RWPE2 (cell line): ENCODE measurements around the gene ZKSCAN3.

Source experiments
- ATAC-seq: fragments of 200-7000 bp; cut with Tn5 transposase; 3 replicates; pipeline ENCODE4 v1.9.1; 2021; ENCODE audit warnings: low read depth
- DNase-seq: peaks from one replicate; pipeline ENCODE4 v3.0.0-alpha.2; 2020; ENCODE audit warnings: low spot score
- H3K27ac ChIP-seq: fragments of 450-650 bp; 2 replicates; pipeline ENCODE4 v1.5.1; 2017; ENCODE audit warnings: mild to moderate bottlenecking; ENCODE audit not compliant: poor library complexity, severe bottlenecking
- H3K27me3 ChIP-seq: fragments of 250-450 bp; sonication (Bioruptor Pico); 2 replicates; pipeline ENCODE4 v1.5.1; 2021; ENCODE audit warnings: mild to moderate bottlenecking, moderate library complexity; ENCODE audit not compliant: insufficient read depth, poor library complexity, severe bottlenecking
- H3K36me3 ChIP-seq: fragments of 250-450 bp; sonication (Bioruptor Pico); 2 replicates; pipeline ENCODE4 v1.5.1; 2020; ENCODE audit warnings: low read depth, mild to moderate bottlenecking, moderate library complexity
- H3K4me1 ChIP-seq: fragments of 250-450 bp; sonication (Bioruptor Pico); 2 replicates; pipeline ENCODE4 v1.5.1; 2021; ENCODE audit warnings: mild to moderate bottlenecking, moderate library complexity; ENCODE audit not compliant: insufficient read depth, poor library complexity, severe bottlenecking
- H3K4me3 ChIP-seq: fragments of 250-450 bp; sonication (Bioruptor Pico); 2 replicates; pipeline ENCODE4 v1.5.1; 2021; ENCODE audit warnings: mild to moderate bottlenecking, moderate library complexity; ENCODE audit not compliant: severe bottlenecking
- H3K9me3 ChIP-seq: fragments of 250-450 bp; sonication (Bioruptor Pico); 2 replicates; pipeline ENCODE4 v1.5.1; 2021; ENCODE audit warnings: mild to moderate bottlenecking, moderate library complexity; ENCODE audit not compliant: severe bottlenecking
- TF ChIP-seq, protein P1 (sequence below): fragments of 450-650 bp; IDR thresholded peaks from one replicate; pipeline ENCODE4 v1.5.1; 2017; ENCODE audit warnings: mild to moderate bottlenecking, moderate library complexity; ENCODE audit not compliant: poor library complexity, severe bottlenecking

The ZKSCAN3 gene

DNA sequence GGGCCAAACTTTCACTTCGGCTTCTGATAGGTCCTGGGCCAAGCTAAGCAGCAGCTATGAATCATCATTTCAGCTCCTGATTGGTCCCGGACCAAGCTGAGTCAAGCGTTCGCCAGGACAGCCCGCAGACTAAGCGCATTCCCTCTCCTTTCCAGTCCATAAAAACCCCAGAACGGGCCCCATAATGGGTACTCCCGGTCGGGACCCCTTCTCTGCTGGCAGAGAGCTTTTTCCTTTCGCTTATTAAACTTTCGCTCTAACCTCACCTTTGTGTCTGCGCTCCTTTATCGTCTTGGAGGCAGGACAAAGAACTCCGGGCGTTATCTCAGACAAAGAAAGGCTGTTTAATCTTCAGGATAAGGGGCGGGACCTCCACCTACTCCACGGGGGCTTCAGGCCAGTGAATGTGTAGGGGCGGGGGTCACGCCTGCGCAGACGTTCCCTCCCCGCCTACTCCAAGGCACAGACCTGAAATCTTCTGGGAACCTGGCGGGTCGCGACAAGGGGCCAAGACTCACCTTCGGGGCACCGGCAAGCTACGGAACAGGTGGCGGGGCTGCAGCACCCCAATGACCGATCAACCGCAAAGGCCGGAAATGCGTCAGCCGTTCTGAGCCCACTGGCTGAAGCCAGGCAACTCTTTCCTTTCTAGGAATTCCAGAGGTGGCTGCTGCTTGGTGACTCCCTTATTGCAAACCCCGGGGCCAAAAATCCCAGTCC is 14.0 kb upstream of the ZKSCAN3 start, which contains the start of gene ZSCAN31:
TSS of gene ZSCAN31 (minus strand) at position 585 of the 720 bp plus-strand sequence. CDS start 6,465 bp downstream, outside the sequence.
- Histone ChIP-seq H3K9me3 (no peaks in the 10 kb centered on the region), H3K4me1 (peaks cover 4% of the 10 kb centered on the region), H3K4me3 (peak within 1 kb of the TSS; percentile 44), H3K27ac (peak within 1 kb of the TSS; percentile 66), H3K27me3 (no peaks in the 10 kb centered on the region), H3K36me3 (no peaks in the 10 kb centered on the region)
- DNase-seq, result peak; percentile 94
- TF ChIP-seq, protein P1, sequence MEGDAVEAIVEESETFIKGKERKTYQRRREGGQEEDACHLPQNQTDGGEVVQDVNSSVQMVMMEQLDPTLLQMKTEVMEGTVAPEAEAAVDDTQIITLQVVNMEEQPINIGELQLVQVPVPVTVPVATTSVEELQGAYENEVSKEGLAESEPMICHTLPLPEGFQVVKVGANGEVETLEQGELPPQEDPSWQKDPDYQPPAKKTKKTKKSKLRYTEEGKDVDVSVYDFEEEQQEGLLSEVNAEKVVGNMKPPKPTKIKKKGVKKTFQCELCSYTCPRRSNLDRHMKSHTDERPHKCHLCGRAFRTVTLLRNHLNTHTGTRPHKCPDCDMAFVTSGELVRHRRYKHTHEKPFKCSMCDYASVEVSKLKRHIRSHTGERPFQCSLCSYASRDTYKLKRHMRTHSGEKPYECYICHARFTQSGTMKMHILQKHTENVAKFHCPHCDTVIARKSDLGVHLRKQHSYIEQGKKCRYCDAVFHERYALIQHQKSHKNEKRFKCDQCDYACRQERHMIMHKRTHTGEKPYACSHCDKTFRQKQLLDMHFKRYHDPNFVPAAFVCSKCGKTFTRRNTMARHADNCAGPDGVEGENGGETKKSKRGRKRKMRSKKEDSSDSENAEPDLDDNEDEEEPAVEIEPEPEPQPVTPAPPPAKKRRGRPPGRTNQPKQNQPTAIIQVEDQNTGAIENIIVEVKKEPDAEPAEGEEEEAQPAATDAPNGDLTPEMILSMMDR, result no peak
- peak; percentile 94 for ATAC-seq

DNA sequence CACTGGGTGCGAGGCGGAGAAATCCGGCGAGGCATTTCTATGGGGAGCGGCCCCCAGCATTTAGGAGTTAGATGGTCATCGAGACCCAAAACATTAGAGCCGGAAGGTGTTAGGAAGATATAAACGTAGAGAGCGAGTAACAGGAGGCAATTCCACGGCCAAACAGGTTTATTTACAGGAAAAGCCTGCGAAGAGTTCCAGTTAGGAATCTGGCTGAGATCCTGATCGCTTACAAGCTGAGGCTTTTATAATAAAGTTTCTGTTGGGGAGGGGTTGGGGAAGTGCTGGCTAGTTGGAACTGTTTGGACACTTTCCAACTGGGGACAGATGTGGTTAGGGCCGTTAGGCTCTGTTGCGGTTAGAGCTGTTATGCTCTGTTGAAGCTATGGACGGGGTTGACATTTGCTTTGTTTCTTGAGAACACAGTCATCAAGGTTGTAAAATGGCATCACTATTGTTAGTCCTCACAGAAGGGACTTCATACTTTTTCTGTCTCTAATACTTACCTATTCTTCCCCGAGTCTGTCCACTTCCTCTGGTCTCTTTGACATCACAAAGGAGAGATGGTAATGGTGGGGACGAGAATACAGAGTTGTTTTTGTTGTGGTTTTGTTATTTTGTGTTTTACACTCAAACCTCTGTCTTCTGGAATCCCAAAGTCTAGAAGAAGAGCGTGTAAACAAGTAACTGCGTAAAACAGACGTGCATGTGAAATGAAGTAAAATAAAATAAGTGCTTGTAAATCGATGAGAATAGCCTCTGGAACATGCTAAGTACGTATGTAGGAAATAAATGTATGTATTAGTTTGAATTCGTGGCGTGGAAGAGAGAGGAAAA is 13.2 kb upstream of the ZKSCAN3 start:
- TF ChIP-seq, protein P1, result no peak
- Histone ChIP-seq H3K9me3 (no peaks in the 10 kb centered on the region), H3K4me3 (peak overlapping the region; percentile 44), H3K36me3 (no peaks in the 10 kb centered on the region), H3K27ac (peak overlapping the region; percentile 66), H3K4me1 (peaks cover 4% of the 10 kb centered on the region), H3K27me3 (no peaks in the 10 kb centered on the region)
- ATAC-seq, result peak; percentile 6; the same call in 1 of the 3 replicates
- DNase-seq, result no peak

DNA sequence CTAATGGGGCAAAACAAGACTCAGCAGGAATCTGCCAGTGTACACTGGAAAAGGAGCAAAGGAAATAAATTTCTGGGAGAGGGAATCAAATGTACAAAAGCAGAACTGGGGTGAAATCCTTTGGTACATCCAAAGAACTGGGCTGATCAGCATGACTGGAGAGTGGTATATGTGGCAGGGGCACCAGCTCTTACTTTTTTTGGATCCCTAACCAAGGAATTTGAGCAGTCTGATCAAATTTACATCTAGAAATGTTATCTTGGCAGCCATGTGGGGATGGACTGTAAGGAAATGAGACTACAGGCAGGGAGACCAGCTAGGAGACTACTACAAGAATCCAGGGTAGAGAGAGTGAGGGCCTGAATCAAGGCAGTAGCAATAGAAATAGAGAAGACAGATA is 12.6 kb upstream of the ZKSCAN3 start:
- TF ChIP-seq, protein P1, result no peak
- ATAC-seq, result no peak
- no peaks in the 10 kb centered on the region for H3K9me3 ChIP-seq
- no peak for DNase-seq
- no peak overlapping the region for H3K4me3 ChIP-seq
- H3K27ac ChIP-seq, result peak overlapping the region; percentile 66
- peaks cover 4% of the 10 kb centered on the region for H3K4me1 ChIP-seq
- no peaks in the 10 kb centered on the region for H3K27me3 ChIP-seq
- no peaks in the 10 kb centered on the region for H3K36me3 ChIP-seq

DNA sequence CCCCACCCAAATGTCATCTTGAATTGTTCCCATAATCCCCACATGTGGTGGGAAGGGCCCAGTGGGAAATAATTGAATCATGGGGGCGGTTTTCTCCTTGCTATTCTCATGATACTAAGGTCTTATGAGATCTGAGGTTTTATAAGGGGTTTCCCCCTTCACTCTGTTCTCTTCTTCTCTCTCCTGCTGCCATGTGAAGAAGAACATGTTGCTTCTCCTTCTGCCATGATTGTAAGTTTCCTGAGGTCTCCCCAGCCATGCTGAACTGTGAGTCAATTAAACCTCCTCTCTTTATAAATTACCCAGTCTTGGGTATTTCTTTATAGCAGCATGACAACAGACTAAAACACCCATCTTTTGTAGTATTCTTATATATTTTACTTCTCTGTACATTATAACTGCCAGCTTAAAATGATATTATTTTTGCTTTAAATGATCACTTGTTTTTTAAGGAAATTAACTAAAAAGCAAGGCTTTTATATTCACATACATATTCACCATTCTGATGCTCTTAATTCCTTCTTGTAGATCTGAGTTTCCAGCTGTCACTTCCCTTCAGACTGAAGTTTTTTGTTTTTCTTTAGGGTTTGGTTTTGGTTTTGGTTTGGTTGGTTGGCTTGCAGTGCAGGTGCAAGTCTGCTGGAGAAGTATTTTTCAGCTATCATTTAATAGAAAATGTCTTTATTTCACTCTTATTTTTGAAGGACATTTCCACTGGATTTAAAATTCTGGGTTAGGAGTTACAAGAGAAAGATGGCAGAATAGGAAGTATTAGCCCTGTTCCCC is 9.2 kb upstream of the ZKSCAN3 start:
- no peaks in the 10 kb centered on the region for H3K36me3 ChIP-seq
- H3K4me3 ChIP-seq, result no peak overlapping the region
- H3K27me3 ChIP-seq, result no peaks in the 10 kb centered on the region
- H3K27ac ChIP-seq, result no peak overlapping the region
- no peak for ATAC-seq
- no peaks in the 10 kb centered on the region for H3K9me3 ChIP-seq
- H3K4me1 ChIP-seq, result peaks cover 4% of the 10 kb centered on the region
- DNase-seq, result no peak
- TF ChIP-seq, protein P1, result no peak
